HUES64 (cell line): Measurements from ENCODE around the gene MAFB.

Experiments
- H3K27ac ChIP-seq: 2 replicates; pipeline ENCODE4 v1.7.0; 2013; ENCODE audit warnings: low read depth, low read length, inconsistent platforms
- H3K27me3 ChIP-seq: 2 replicates; pipeline ENCODE4 v1.6.1; 2013; ENCODE audit warnings: mild to moderate bottlenecking, low read length; ENCODE audit not compliant: insufficient read depth
- H3K36me3 ChIP-seq: 2 replicates; pipeline ENCODE4 v1.6.1; 2013; ENCODE audit warnings: mild to moderate bottlenecking, low read length; ENCODE audit not compliant: insufficient read depth
- H3K4me1 ChIP-seq: 2 replicates; pipeline ENCODE4 v1.6.1; 2013; ENCODE audit warnings: mild to moderate bottlenecking, low read length, moderate library complexity; ENCODE audit not compliant: insufficient read depth
- H3K4me3 ChIP-seq: 2 replicates; pipeline ENCODE4 v1.5.1; 2013; ENCODE audit warnings: mild to moderate bottlenecking, low read length, moderate library complexity
- H3K9ac ChIP-seq: 2 replicates; pipeline ENCODE4 v1.6.1; 2013; ENCODE audit warnings: mild to moderate bottlenecking, low read depth, low read length
- H3K9me3 ChIP-seq: 2 replicates; pipeline ENCODE4 v1.6.1; 2013; ENCODE audit warnings: low read depth, low read length; ENCODE audit not compliant: insufficient read depth
- WGBS: fragments of 150-250, 120-280 bp; methylation state at CpG from one replicate; pipeline ENCODE4 v1.1.7; 2013; ENCODE audit warnings: missing lambda C conversion rate; 5-methylcytosine and 5-hydroxymethylcytosine counted together

MAFB gene

GRCh38 chr20:40717343-40717865 is 28.4 kb upstream of the MAFB start:
- Histone ChIP-seq H3K4me1 (no peaks in the 10 kb centered on the region), H3K9me3 (no peaks in the 10 kb centered on the region), H3K36me3 (no peaks in the 10 kb centered on the region), H3K9ac (no peak overlapping the region), H3K27me3 (no peaks in the 10 kb centered on the region), H3K4me3 (no peak overlapping the region), H3K27ac (no peak overlapping the region)
- 92% methylated on average over 13 of the region's 13 CpGs for WGBS

GRCh38 chr20:40715491-40715890 is 26.5 kb upstream of the MAFB start:
- H3K27ac ChIP-seq = no peak overlapping the region
- H3K9ac ChIP-seq = no peak overlapping the region
- H3K27me3 ChIP-seq = no peaks in the 10 kb centered on the region
- no peaks in the 10 kb centered on the region for H3K4me1 ChIP-seq
- WGBS = 93% methylated on average over 3 of the region's 3 CpGs
- no peak overlapping the region for H3K4me3 ChIP-seq
- no peaks in the 10 kb centered on the region for H3K36me3 ChIP-seq
- no peaks in the 10 kb centered on the region for H3K9me3 ChIP-seq

DNA sequence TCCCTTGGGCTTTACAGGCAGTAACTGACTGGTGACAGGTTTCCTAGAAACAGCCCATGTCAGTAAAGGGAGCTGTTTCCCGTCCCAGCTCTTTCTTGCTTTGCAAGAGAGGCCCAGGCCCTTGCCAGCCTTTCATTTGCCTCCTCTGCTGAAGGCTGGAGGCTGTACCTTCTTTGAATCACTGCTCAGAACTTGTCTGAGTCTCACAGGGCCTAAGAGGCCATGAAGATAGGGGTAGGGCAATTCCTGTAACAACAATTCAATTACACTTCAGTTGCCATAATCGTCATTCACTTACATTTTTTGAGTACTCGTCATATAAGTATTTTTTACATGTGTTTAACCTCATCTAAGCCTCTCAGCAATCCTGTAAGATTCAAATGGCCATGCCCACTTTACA is 25.9 kb upstream of the MAFB start:
- H3K4me3 ChIP-seq = no peak overlapping the region
- no peaks in the 10 kb centered on the region for H3K36me3 ChIP-seq
- H3K27me3 ChIP-seq = no peaks in the 10 kb centered on the region
- H3K9ac ChIP-seq = no peak overlapping the region
- H3K9me3 ChIP-seq = no peaks in the 10 kb centered on the region
- H3K27ac ChIP-seq = no peak overlapping the region
- WGBS = 91% methylated on average over 3 of the region's 3 CpGs
- no peaks in the 10 kb centered on the region for H3K4me1 ChIP-seq

GRCh38 chr20:40714109-40714508 is 25.1 kb upstream of the MAFB start:
- no peaks in the 10 kb centered on the region for H3K4me1 ChIP-seq
- no peak overlapping the region for H3K9ac ChIP-seq
- 83% methylated on average over 3 of the region's 4 CpGs for WGBS
- no peak overlapping the region for H3K4me3 ChIP-seq
- H3K36me3 ChIP-seq = no peaks in the 10 kb centered on the region
- no peaks in the 10 kb centered on the region for H3K27me3 ChIP-seq
- no peaks in the 10 kb centered on the region for H3K9me3 ChIP-seq
- no peak overlapping the region for H3K27ac ChIP-seq

DNA sequence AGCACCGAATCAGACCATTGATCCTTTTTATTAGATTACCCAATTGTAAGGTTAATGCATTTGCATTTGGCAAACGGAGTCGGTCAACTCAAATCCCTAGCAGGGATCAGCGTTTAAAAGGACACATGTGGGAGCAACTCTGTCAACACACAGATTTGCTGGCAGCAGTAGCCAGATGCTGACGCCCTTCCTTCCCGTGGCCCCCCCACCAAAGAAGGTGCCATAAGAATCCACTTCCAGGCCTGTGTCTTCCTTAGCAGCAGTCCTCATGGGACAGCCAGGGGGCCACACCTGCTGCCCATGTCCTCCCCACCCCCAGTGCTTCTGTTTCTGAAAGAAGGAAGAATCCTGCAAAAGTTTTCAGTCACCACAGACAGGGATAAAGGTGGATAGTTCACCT is 24.5 kb upstream of the MAFB start:
- WGBS = 85% methylated on average over 6 of the region's 6 CpGs
- Histone ChIP-seq H3K27ac (no peak overlapping the region), H3K4me3 (no peak overlapping the region), H3K36me3 (no peaks in the 10 kb centered on the region), H3K9me3 (no peaks in the 10 kb centered on the region), H3K4me1 (no peaks in the 10 kb centered on the region), H3K9ac (no peak overlapping the region), H3K27me3 (no peaks in the 10 kb centered on the region)

- Histone ChIP-seq H3K9me3 (no peaks in the 10 kb centered on the region), H3K9ac (no peak overlapping the region), H3K27me3 (no peaks in the 10 kb centered on the region), H3K4me3 (no peak overlapping the region), H3K27ac (no peak overlapping the region), H3K4me1 (peaks cover 7% of the 10 kb centered on the region), H3K36me3 (no peaks in the 10 kb centered on the region)
- WGBS = 93% methylated on average over 13 of the region's 13 CpGs
Observed at GRCh38 chr20:40711079-40711478, 22.0 kb upstream of the MAFB start.

GRCh38 chr20:40710603-40711002 is 21.6 kb upstream of the MAFB start:
- H3K9me3 ChIP-seq = no peaks in the 10 kb centered on the region
- H3K9ac ChIP-seq = no peak overlapping the region
- H3K36me3 ChIP-seq = no peaks in the 10 kb centered on the region
- peaks cover 7% of the 10 kb centered on the region for H3K4me1 ChIP-seq
- H3K27ac ChIP-seq = no peak overlapping the region
- H3K4me3 ChIP-seq = no peak overlapping the region
- WGBS = 93% methylated on average over 13 of the region's 13 CpGs
- H3K27me3 ChIP-seq = no peaks in the 10 kb centered on the region

DNA sequence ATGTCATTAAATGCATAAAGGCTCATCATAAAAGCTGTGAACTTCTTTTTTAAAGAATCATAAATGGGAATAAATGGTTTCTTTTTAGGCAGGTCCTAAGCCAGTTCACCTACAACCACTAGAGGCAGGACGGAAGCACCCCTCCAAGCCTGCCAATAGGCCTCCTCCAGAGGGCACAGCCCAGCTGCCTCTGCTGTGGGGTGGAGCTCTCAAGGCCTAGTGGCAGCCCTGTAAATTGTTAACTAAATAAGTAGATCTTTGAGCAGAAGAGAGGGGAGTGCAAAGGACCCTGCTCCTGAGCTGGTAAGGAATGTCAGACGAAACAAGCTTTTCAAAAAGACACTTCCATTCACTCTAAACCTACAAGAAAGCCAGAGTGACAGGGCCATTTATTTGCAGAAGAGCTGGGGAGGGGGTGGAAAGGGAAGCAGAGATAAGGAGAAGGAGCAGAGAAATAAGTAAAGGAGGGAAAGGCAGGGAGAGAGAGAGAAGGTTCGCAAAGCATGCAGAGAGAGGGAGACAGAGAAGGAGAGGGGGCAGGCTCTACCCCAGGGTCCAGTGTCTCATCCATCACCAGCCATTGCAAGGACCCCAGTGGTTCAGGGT is 18.0 kb upstream of the MAFB start:
- Histone ChIP-seq H3K36me3 (no peaks in the 10 kb centered on the region), H3K9ac (no peak overlapping the region), H3K4me1 (peaks cover 7% of the 10 kb centered on the region), H3K4me3 (no peak overlapping the region), H3K27me3 (no peaks in the 10 kb centered on the region), H3K9me3 (no peaks in the 10 kb centered on the region), H3K27ac (no peak overlapping the region)
- 44% methylated on average over 2 of the region's 3 CpGs for WGBS

GRCh38 chr20:40705413-40705812 is 16.4 kb upstream of the MAFB start:
- Histone ChIP-seq H3K9ac (no peak overlapping the region), H3K9me3 (no peaks in the 10 kb centered on the region), H3K27me3 (no peaks in the 10 kb centered on the region; the same call in 1 of the 2 replicates), H3K36me3 (no peaks in the 10 kb centered on the region), H3K27ac (no peak overlapping the region), H3K4me3 (no peak overlapping the region), H3K4me1 (peaks cover 7% of the 10 kb centered on the region)
- WGBS = 92% methylated on average over 3 of the region's 3 CpGs

- no peak overlapping the region for H3K9ac ChIP-seq
Observed at GRCh38 chr20:40704828-40705227, 15.8 kb upstream of the MAFB start.

GRCh38 chr20:40703975-40704530 is 15.0 kb upstream of the MAFB start:
- H3K9me3 ChIP-seq = no peaks in the 10 kb centered on the region
- no peak overlapping the region for H3K9ac ChIP-seq
- no peak overlapping the region for H3K27ac ChIP-seq
- peaks cover 7% of the 10 kb centered on the region for H3K4me1 ChIP-seq
- 76% methylated on average over 8 of the region's 8 CpGs for WGBS
- no peaks in the 10 kb centered on the region for H3K36me3 ChIP-seq
- H3K4me3 ChIP-seq = no peak overlapping the region
- peaks cover 5% of the 10 kb centered on the region for H3K27me3 ChIP-seq

More at GRCh38 chr20:40704828-40705227, 15.8 kb upstream of the MAFB start:
- peaks cover 7% of the 10 kb centered on the region for H3K4me1 ChIP-seq
- H3K27ac ChIP-seq = no peak overlapping the region
- H3K9me3 ChIP-seq = no peaks in the 10 kb centered on the region
- 79% methylated on average over 4 of the region's 4 CpGs for WGBS
- H3K4me3 ChIP-seq = no peak overlapping the region
- no peaks in the 10 kb centered on the region for H3K36me3 ChIP-seq
- H3K27me3 ChIP-seq = no peaks in the 10 kb centered on the region; the same call in 1 of the 2 replicates
